HT-29 (cell line): ENCODE results near the gene MRRF. TPM values are rescaled to one million over a fixed set of nuclear protein-coding genes. Genes with fewer than 3 reads are reported as not detected.
"Not testable (repeated sequence)": the region's sequence is repeated elsewhere in the genome, so short reads cannot be mapped to it uniquely, and the experiment has no call there.

Experiments
- DNase-seq: peaks from one replicate; pipeline ENCODE4 v3.0.0-alpha.2; 2015; ENCODE audit warnings: low spot score
- total RNA-seq: library from RNA; depleted of rRNA; stranded (reverse); fragments of >200 nt; shearing (Covaris generic); gene quantifications from 2 replicates; pipeline ENCODE4 v1.2.3, GENCODE V29; 2014

The MRRF gene
- total RNA-seq, 1 experiment from 2014 or later: 52.4 TPM

- no peak for DNase-seq
These were observed 9.4 kb downstream of the MRRF start for GRCh38 chr9:122274055-122274454.

- DNase-seq: no peak
These were observed 11.4 kb downstream of the MRRF start for GRCh38 chr9:122276096-122276495.

GRCh38 chr9:122277285-122277897 lies 12.7 kb downstream of the MRRF start:
- DNase-seq: no peak

GRCh38 chr9:122281368-122281767 lies 16.7 kb downstream of the MRRF start:
- no peak for DNase-seq

GRCh38 chr9:122286764-122287163 lies 22.1 kb downstream of the MRRF start:
- DNase-seq: no peak

- no peak for DNase-seq
These were observed 22.6 kb downstream of the MRRF start for GRCh38 chr9:122287214-122287720.

GRCh38 chr9:122291458-122291857 lies 26.8 kb downstream of the MRRF start:
- DNase-seq: no peak

- no peak for DNase-seq
These were observed 29.8 kb downstream of the MRRF start for GRCh38 chr9:122294531-122294930.

- DNase-seq: no peak
These were observed 32.8 kb downstream of the MRRF start for GRCh38 chr9:122297512-122297911.

- no peak for DNase-seq
These were observed 37.8 kb downstream of the MRRF start for GRCh38 chr9:122302237-122303093.

GRCh38 chr9:122307061-122307460 lies 42.4 kb downstream of the MRRF start:
- DNase-seq: no peak

- no peak for DNase-seq
These were observed 43.2 kb downstream of the MRRF start for GRCh38 chr9:122307925-122308324.

- no peak for DNase-seq
These were observed 45.2 kb downstream of the MRRF start for GRCh38 chr9:122309861-122310260.

- no peak for DNase-seq
These were observed 49.5 kb downstream of the MRRF start for GRCh38 chr9:122314165-122314564.

GRCh38 chr9:122315534-122315933 lies 50.9 kb downstream of the MRRF start:
- DNase-seq: no peak

GRCh38 chr9:122318284-122318683 lies 53.6 kb downstream of the MRRF start:
- DNase-seq: no peak

GRCh38 chr9:122320413-122320881 lies 55.8 kb downstream of the MRRF start:
- no peak for DNase-seq

- DNase-seq: no peak
These were observed 57.9 kb downstream of the MRRF start for GRCh38 chr9:122322553-122322952.

GRCh38 chr9:122324665-122325064 lies 60.0 kb downstream of the MRRF start:
- not testable (repeated sequence) for DNase-seq

- no peak for DNase-seq
These were observed 60.4 kb downstream of the MRRF start for GRCh38 chr9:122325124-122325523.

- DNase-seq: no peak
These were observed 62.5 kb downstream of the MRRF start for GRCh38 chr9:122327175-122327574.

- DNase-seq: no peak
These were observed 64.9 kb downstream of the MRRF start for GRCh38 chr9:122329597-122329996.

- DNase-seq: not testable (repeated sequence)
These were observed 65.8 kb downstream of the MRRF start for GRCh38 chr9:122330466-122330865.
